Caco-2 (cell line): Measurements from ENCODE around the gene TRAF3. TPM values are rescaled to one million over a fixed set of nuclear protein-coding genes. Genes with fewer than 3 reads are reported as not detected.

Experiments used
- BruUV-seq: library from RNA; stranded (reverse); fragments of 400-500 nt; replicated peaks from 2 replicates; lab custom pipeline; 2021; lab: Mats Ljungman, UMichigan
- CTCF ChIA-PET: fragments of 300-600 bp; sonication (Branson Sonifier 250); formaldehyde crosslinking; loops from one replicate; lab custom pipeline; 2022; ENCODE audit warnings: antibody characterized with exemption; lab: Charles Lee
- POLR2A ChIA-PET: fragments of 300-600 bp; sonication (Branson Sonifier 250); formaldehyde crosslinking; loops from one replicate; lab custom pipeline; 2022; ENCODE audit warnings: antibody characterized with exemption; lab: Charles Lee
- DNase-seq, 2 experiments: peaks; one replicate each; pipeline versions ENCODE4 v3.0.0 to v3.0.0-alpha.2; 2020 to 2022
- H3K27me3 ChIP-seq: replicated peaks from 2 replicates; pipeline ENCODE4 v1.6.0; 2011; ENCODE audit warnings: low read length; ENCODE audit not compliant: control insufficient read depth, insufficient read depth
- H3K36me3 ChIP-seq: 2 replicates; pipeline ENCODE4 v1.5.1; 2011; ENCODE audit warnings: low read length; ENCODE audit not compliant: control insufficient read depth, insufficient read depth
- H3K4me1 ChIP-seq: fragments of 250-450 bp; sonication (Bioruptor Pico); 2 replicates; pipeline ENCODE4 v1.5.1; 2020; ENCODE audit warnings: mild to moderate bottlenecking
- H3K4me3 ChIP-seq: 2 replicates; pipeline ENCODE4 v1.5.1; 2011; ENCODE audit warnings: low read depth, mild to moderate bottlenecking, control low read depth, low read length
- H3K9me3 ChIP-seq: fragments of 250-450 bp; sonication (Bioruptor Pico); 2 replicates; pipeline ENCODE4 v1.5.1; 2020; ENCODE audit warnings: mild to moderate bottlenecking, moderate library complexity
- H3K27ac Mint-ChIP-seq: one replicate; pipeline ENCODE4 v1.8.0; 2022; ENCODE audit warnings: mixed read lengths; ENCODE audit not compliant: unreplicated experiment
- H3K27me3 Mint-ChIP-seq: one replicate; pipeline ENCODE4 v1.8.0; 2022; ENCODE audit warnings: mixed read lengths; ENCODE audit not compliant: insufficient read depth, unreplicated experiment
- H3K36me3 Mint-ChIP-seq: one replicate; pipeline ENCODE4 v1.8.0; 2022; ENCODE audit warnings: mild to moderate bottlenecking, mixed read lengths; ENCODE audit not compliant: insufficient read depth, unreplicated experiment
- H3K4me1 Mint-ChIP-seq: one replicate; pipeline ENCODE4 v1.8.0; 2022; ENCODE audit warnings: low read depth, mixed read lengths; ENCODE audit not compliant: unreplicated experiment
- H3K4me3 Mint-ChIP-seq: one replicate; pipeline ENCODE4 v1.8.0; 2022; ENCODE audit warnings: mild to moderate bottlenecking, moderate library complexity, mixed read lengths; ENCODE audit not compliant: unreplicated experiment
- H3K9me3 Mint-ChIP-seq: one replicate; pipeline ENCODE4 v1.8.0; 2022; ENCODE audit warnings: mixed read lengths; ENCODE audit not compliant: unreplicated experiment
- intact Hi-C: fragments of 100-400 bp; cut with micrococcal nuclease; formaldehyde crosslinking; loops from one replicate; pipeline ENCODE4 v1.10.0; 2022; ENCODE audit not compliant: unreplicated experiment
- total RNA-seq: library from RNA; stranded (reverse); gene quantifications from 2 replicates; pipeline ENCODE4 v1.2.3, GENCODE V29; 2022
- TF ChIP-seq, protein P1 (sequence below), 2 experiments: fragments of 200-600 bp in 1 of 2; IDR thresholded peaks; 1 replicate in 1 of 2; 2 replicates in 1 of 2; pipeline versions ENCODE4 v1.5.1 to v1.8.0; 2011 to 2022; ENCODE audit warnings: antibody characterized with exemption in 1 of 2, control low read depth in 1 of 2, inconsistent platforms in 1 of 2, low read depth in 1 of 2, low read length in 1 of 2, mild to moderate bottlenecking in 1 of 2, moderate library complexity in 1 of 2; ENCODE audit not compliant: insufficient read depth in 1 of 2, severe bottlenecking in 1 of 2, unreplicated experiment in 1 of 2

The TRAF3 gene
- total RNA-seq, 1 experiment from 2014 or later, result 16.6 TPM

GRCh38 chr14:102813691-102814090, 36.4 kb downstream of the TRAF3 start:
- H3K27ac Mint-ChIP-seq, result no peak overlapping the region
- no peak for DNase-seq
- Histone ChIP-seq H3K36me3 (no peaks in the 10 kb centered on the region), H3K4me1 (peaks cover 11% of the 10 kb centered on the region; the same call in 1 of the 2 replicates), H3K9me3 (no peaks in the 10 kb centered on the region), H3K27me3 (no peaks in the 10 kb centered on the region), H3K4me3 (no peak overlapping the region)
- ChIA-PET CTCF (no interaction called here), POLR2A (no interaction called here)
- H3K4me3 Mint-ChIP-seq, result no peak overlapping the region
- H3K9me3 Mint-ChIP-seq, result no peaks in the 10 kb centered on the region
- H3K4me1 Mint-ChIP-seq, result peaks cover 21% of the 10 kb centered on the region
- no peaks in the 10 kb centered on the region for H3K36me3 Mint-ChIP-seq
- BruUV-seq, result no TSS peak
- intact Hi-C loops, result no loop called here
- H3K27me3 Mint-ChIP-seq, result no peaks in the 10 kb centered on the region
- TF ChIP-seq, protein P1, sequence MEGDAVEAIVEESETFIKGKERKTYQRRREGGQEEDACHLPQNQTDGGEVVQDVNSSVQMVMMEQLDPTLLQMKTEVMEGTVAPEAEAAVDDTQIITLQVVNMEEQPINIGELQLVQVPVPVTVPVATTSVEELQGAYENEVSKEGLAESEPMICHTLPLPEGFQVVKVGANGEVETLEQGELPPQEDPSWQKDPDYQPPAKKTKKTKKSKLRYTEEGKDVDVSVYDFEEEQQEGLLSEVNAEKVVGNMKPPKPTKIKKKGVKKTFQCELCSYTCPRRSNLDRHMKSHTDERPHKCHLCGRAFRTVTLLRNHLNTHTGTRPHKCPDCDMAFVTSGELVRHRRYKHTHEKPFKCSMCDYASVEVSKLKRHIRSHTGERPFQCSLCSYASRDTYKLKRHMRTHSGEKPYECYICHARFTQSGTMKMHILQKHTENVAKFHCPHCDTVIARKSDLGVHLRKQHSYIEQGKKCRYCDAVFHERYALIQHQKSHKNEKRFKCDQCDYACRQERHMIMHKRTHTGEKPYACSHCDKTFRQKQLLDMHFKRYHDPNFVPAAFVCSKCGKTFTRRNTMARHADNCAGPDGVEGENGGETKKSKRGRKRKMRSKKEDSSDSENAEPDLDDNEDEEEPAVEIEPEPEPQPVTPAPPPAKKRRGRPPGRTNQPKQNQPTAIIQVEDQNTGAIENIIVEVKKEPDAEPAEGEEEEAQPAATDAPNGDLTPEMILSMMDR (IDR thresholded peaks at IDR 0.05; ENCODE audit: insufficient read depth in 1 of 2, low read depth in 1 of 2, low read length in 1 of 2, severe bottlenecking in 1 of 2, unreplicated experiment in 1 of 2), result no peak

GRCh38 chr14:102817318-102817717, 40.1 kb downstream of the TRAF3 start:
- BruUV-seq, result no TSS peak
- no peak overlapping the region for H3K4me3 ChIP-seq
- ChIA-PET CTCF (no interaction called here), POLR2A (no interaction called here)
- Mint-ChIP-seq H3K4me3 (no peak overlapping the region), H3K27me3 (no peaks in the 10 kb centered on the region), H3K27ac (no peak overlapping the region), H3K36me3 (no peaks in the 10 kb centered on the region), H3K4me1 (peaks cover under 1% of the 10 kb centered on the region), H3K9me3 (no peaks in the 10 kb centered on the region)
- no peaks in the 10 kb centered on the region for H3K9me3 ChIP-seq
- H3K27me3 ChIP-seq, result no peaks in the 10 kb centered on the region
- no peak for DNase-seq
- no peaks in the 10 kb centered on the region for H3K36me3 ChIP-seq
- no peaks in the 10 kb centered on the region for H3K4me1 ChIP-seq
- intact Hi-C loops, result no loop called here
- TF ChIP-seq, protein P1 (IDR thresholded peaks at IDR 0.05; ENCODE audit: insufficient read depth in 1 of 2, low read depth in 1 of 2, low read length in 1 of 2, severe bottlenecking in 1 of 2, unreplicated experiment in 1 of 2), result no peak

- no TSS peak for BruUV-seq
- intact Hi-C loops, result no loop called here
- Histone ChIP-seq H3K4me1 (no peaks in the 10 kb centered on the region), H3K4me3 (no peak overlapping the region), H3K36me3 (no peaks in the 10 kb centered on the region), H3K27me3 (no peaks in the 10 kb centered on the region), H3K9me3 (no peaks in the 10 kb centered on the region)
- H3K27me3 Mint-ChIP-seq, result no peaks in the 10 kb centered on the region
- no peaks in the 10 kb centered on the region for H3K36me3 Mint-ChIP-seq
- DNase-seq, result no peak
- no peaks in the 10 kb centered on the region for H3K4me1 Mint-ChIP-seq
- CTCF ChIA-PET, result no interaction called here
- no peak overlapping the region for H3K27ac Mint-ChIP-seq
- no peaks in the 10 kb centered on the region for H3K9me3 Mint-ChIP-seq
- POLR2A ChIA-PET, result interaction anchor here (0.5 to 0.6 kb wide), 2 partner anchors 15 to 107 kb away, joined by 3 to 5 read pairs; no protein-coding TSS in a partner anchor
- TF ChIP-seq, protein P1 (IDR thresholded peaks at IDR 0.05; ENCODE audit: insufficient read depth in 1 of 2, low read depth in 1 of 2, low read length in 1 of 2, severe bottlenecking in 1 of 2, unreplicated experiment in 1 of 2), result no peak
- no peak overlapping the region for H3K4me3 Mint-ChIP-seq
Observed at GRCh38 chr14:102817942-102818940, 41.0 kb downstream of the TRAF3 start.
